HepG2 (cell line): Measurements from ENCODE around the gene CNIH4. TPM values are rescaled to one million over a fixed set of nuclear protein-coding genes. Genes with fewer than 3 reads are reported as not detected.

Source experiments
- CBX2 ChIP-seq, 2 experiments: fragments of 200-600 bp in 1 of 2; sonication (generic); formaldehyde crosslinking in 1 of 2; IDR thresholded peaks; 2 replicates each; pipeline versions ENCODE4 v1.7.0 to v1.8.1; 2018 to 2022; ENCODE audit warnings: low read depth in 2 of 2, low read length in 1 of 2, mild to moderate bottlenecking in 1 of 2, missing genetic modification reagents in 1 of 2
- NCOA5 ChIP-seq: sonication (generic); formaldehyde crosslinking; IDR thresholded peaks from 2 replicates; pipeline ENCODE4 v1.4.0; 2020; ENCODE audit warnings: missing genetic modification reagents
- NFE2 ChIP-seq: sonication (generic); formaldehyde crosslinking; IDR thresholded peaks from 2 replicates; pipeline ENCODE4 v1.4.0; 2020; ENCODE audit warnings: missing genetic modification reagents
- NFRKB ChIP-seq: fragments of 450-650 bp; IDR thresholded peaks from 2 replicates; pipeline ENCODE4 v1.6.1; 2017
- NKX3-1 ChIP-seq: sonication (generic); formaldehyde crosslinking; IDR thresholded peaks from 2 replicates; pipeline ENCODE4 v1.5.0; 2020; ENCODE audit warnings: missing genetic modification reagents
- PPARG ChIP-seq: conservative IDR thresholded peaks from 2 replicates; pipeline ENCODE4 v1.6.1; 2016; ENCODE audit warnings: missing biosample characterization, missing genetic modification reagents
- RORA ChIP-seq: sonication (generic); formaldehyde crosslinking; IDR thresholded peaks from 2 replicates; pipeline ENCODE4 v1.5.0; 2020; ENCODE audit warnings: mild to moderate bottlenecking, missing genetic modification reagents, moderate library complexity
- SP5 ChIP-seq: IDR thresholded peaks from 2 replicates; pipeline ENCODE4 v1.6.1; 2016; ENCODE audit warnings: low read depth, borderline replicate concordance
- YEATS4 ChIP-seq: sonication (generic); formaldehyde crosslinking; IDR thresholded peaks from 2 replicates; pipeline ENCODE4 v1.4.0; 2020; ENCODE audit warnings: missing genetic modification reagents, borderline replicate concordance
- ZBTB21 ChIP-seq: sonication (generic); formaldehyde crosslinking; IDR thresholded peaks from 2 replicates; pipeline ENCODE4 v1.4.0; 2020; ENCODE audit warnings: missing genetic modification reagents
- ZBTB46 ChIP-seq: sonication (generic); formaldehyde crosslinking; IDR thresholded peaks from 2 replicates; pipeline ENCODE4 v1.4.0; 2020; ENCODE audit warnings: mild to moderate bottlenecking, missing genetic modification reagents, borderline replicate concordance
- ZBTB7A ChIP-seq: sonication (generic); formaldehyde crosslinking; IDR thresholded peaks from 2 replicates; pipeline ENCODE4 v1.8.0; 2022; ENCODE audit warnings: mild to moderate bottlenecking, missing genetic modification reagents
- ZNF17 ChIP-seq: sonication (generic); formaldehyde crosslinking; IDR thresholded peaks from 2 replicates; pipeline ENCODE4 v1.5.0; 2020; ENCODE audit warnings: mild to moderate bottlenecking, missing genetic modification reagents
- ZNF207 ChIP-seq: fragments of 450-650 bp; IDR thresholded peaks from 2 replicates; pipeline ENCODE4 v1.6.1; 2016; ENCODE audit warnings: antibody characterized with exemption, borderline replicate concordance
- ZNF253 ChIP-seq: sonication (generic); formaldehyde crosslinking; IDR thresholded peaks from 2 replicates; pipeline ENCODE4 v1.8.0; 2022; ENCODE audit warnings: mild to moderate bottlenecking, missing genetic modification reagents, borderline replicate concordance
- ZNF337 ChIP-seq: sonication (generic); formaldehyde crosslinking; IDR thresholded peaks from 2 replicates; pipeline ENCODE4 v1.5.1; 2020; ENCODE audit warnings: missing genetic modification reagents, low read depth, mild to moderate bottlenecking, borderline replicate concordance
- ZNF44 ChIP-seq: sonication (generic); formaldehyde crosslinking; IDR thresholded peaks from 2 replicates; pipeline ENCODE4 v1.5.1; 2020; ENCODE audit warnings: mild to moderate bottlenecking, missing genetic modification reagents
- ZNF709 ChIP-seq: sonication (generic); formaldehyde crosslinking; IDR thresholded peaks from 2 replicates; pipeline ENCODE4 v1.5.0; 2020; ENCODE audit warnings: mild to moderate bottlenecking, missing genetic modification reagents
- ZSCAN12 ChIP-seq: sonication (generic); formaldehyde crosslinking; IDR thresholded peaks from 2 replicates; pipeline ENCODE4 v1.9.0; 2021; ENCODE audit warnings: mild to moderate bottlenecking, missing genetic modification reagents
- ZSCAN30 ChIP-seq: sonication (generic); formaldehyde crosslinking; IDR thresholded peaks from 2 replicates; pipeline ENCODE4 v1.5.0; 2020; ENCODE audit warnings: mild to moderate bottlenecking, missing genetic modification reagents
- polyA plus RNA-seq, 8 experiments: library from polyadenylated mRNA; depleted of rRNA in 3 of 8; stranded (reverse) in 7 of 8; unstranded in 1 of 8; fragments of >200 nt; fragmentation: Illumina TruSeq in 4 of 8; extraction: Trizol in 4 of 8; gene quantifications; 2 replicates each; pipeline versions ENCODE4 v1.2.1 to v1.2.3, GENCODE V29; 2011 to 2016; ENCODE audit warnings: low read depth in 4 of 8, missing spikeins in 1 of 8, mixed read lengths in 1 of 8; ENCODE audit not compliant: insufficient read depth in 1 of 8
- total RNA-seq, 5 experiments: library from RNA; depleted of rRNA; stranded (reverse); fragments of >200 nt; fragmentation: Illumina TruSeq; extraction: Trizol; gene quantifications; 2 replicates each; pipeline ENCODE4 v1.2.3, GENCODE V29; 2016; ENCODE audit warnings: low read depth in 1 of 5
- TF ChIP-seq, protein P1 (sequence below), 2 experiments: IDR thresholded peaks; 2 replicates each; pipeline ENCODE4 v1.6.1; 2011 to 2012; ENCODE audit warnings: low read length in 2 of 2, borderline replicate concordance in 1 of 2, low read depth in 1 of 2, mild to moderate bottlenecking in 1 of 2, moderate library complexity in 1 of 2
- TF ChIP-seq, protein P2 (sequence below): sonication (generic); formaldehyde crosslinking; conservative IDR thresholded peaks from 2 replicates; pipeline ENCODE4 v1.4.0; 2020; ENCODE audit warnings: missing genetic modification reagents

The CNIH4 gene
- total and polyA plus RNA-seq, 2 of the 13 experiments (the other 11 are each of a cell fraction or from before 2014, with no cell fraction given), result 51.8 to 52.9 TPM

DNA sequence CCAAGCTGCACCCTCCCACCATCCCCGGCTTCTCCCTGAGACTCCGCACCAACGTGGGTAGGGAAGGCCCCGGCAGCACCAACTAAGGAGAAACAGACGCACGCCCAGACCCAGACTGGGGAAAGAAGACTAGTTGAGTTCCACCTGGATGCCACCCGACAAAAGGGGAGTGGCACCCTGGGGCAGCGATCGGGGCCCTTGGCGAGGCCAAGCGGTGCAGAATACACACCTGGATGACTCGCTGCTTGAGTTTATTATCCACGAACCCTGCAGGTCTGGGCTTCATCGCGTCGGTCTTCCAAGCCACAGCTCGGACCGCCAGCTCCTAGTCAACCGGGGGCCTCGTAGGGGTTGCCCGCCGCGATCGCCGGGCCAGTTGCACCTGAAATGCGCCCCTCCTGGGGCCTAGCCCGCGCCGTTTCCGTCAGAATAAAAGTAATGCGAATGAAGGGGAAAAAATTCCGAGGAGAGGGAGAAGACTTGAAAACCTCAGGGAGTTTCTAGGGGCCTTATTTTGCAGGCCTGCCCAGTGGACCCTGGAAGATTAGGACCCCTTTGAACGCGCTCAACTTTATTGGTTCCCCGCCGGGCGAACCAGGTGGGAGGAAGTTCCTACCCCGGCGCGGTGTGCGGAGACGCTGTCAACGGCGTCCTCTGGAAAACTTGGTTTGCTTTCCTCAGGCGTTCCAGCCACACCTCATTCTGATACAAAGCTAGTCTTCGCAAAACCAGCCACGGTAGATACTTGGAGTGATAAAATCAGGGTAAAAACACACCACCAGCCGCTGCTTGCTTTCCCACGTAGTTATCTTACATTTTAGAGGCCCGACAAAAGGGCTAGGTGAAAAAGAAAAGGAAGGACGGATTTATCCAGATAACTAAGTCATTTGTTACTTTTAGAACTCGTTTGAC is 26.6 kb upstream of the CNIH4 start, which contains the start of gene NVL (continued):
- TF ChIP-seq, protein P1, sequence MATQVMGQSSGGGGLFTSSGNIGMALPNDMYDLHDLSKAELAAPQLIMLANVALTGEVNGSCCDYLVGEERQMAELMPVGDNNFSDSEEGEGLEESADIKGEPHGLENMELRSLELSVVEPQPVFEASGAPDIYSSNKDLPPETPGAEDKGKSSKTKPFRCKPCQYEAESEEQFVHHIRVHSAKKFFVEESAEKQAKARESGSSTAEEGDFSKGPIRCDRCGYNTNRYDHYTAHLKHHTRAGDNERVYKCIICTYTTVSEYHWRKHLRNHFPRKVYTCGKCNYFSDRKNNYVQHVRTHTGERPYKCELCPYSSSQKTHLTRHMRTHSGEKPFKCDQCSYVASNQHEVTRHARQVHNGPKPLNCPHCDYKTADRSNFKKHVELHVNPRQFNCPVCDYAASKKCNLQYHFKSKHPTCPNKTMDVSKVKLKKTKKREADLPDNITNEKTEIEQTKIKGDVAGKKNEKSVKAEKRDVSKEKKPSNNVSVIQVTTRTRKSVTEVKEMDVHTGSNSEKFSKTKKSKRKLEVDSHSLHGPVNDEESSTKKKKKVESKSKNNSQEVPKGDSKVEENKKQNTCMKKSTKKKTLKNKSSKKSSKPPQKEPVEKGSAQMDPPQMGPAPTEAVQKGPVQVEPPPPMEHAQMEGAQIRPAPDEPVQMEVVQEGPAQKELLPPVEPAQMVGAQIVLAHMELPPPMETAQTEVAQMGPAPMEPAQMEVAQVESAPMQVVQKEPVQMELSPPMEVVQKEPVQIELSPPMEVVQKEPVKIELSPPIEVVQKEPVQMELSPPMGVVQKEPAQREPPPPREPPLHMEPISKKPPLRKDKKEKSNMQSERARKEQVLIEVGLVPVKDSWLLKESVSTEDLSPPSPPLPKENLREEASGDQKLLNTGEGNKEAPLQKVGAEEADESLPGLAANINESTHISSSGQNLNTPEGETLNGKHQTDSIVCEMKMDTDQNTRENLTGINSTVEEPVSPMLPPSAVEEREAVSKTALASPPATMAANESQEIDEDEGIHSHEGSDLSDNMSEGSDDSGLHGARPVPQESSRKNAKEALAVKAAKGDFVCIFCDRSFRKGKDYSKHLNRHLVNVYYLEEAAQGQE (IDR thresholded peaks at IDR 0.05; ENCODE audit: borderline replicate concordance in 1 of 2, low read depth in 1 of 2, low read length in 2 of 2), result no peak
- TF ChIP-seq SP5 (CRISPR knock-in tag) (no peak), ZSCAN30 (CRISPR knock-in tag) (no peak), PPARG (CRISPR knock-in tag) (no peak; the same call in 1 of the 2 replicates), ZNF207 (no peak), CBX2 (IDR thresholded peaks at IDR 0.05; ENCODE audit: low read depth, low read length) (no peak), CBX2 (CRISPR knock-in tag; IDR thresholded peaks at IDR 0.05; ENCODE audit: low read depth) (no peak), RORA (CRISPR knock-in tag) (no peak), NFRKB (no peak), NFE2 (CRISPR knock-in tag) (no peak), YEATS4 (peak; percentile 66; the same call in 1 of the 2 replicates), ZNF44 (CRISPR knock-in tag) (peak; percentile 23; the same call in 1 of the 2 replicates), ZNF337 (CRISPR knock-in tag) (no peak), ZNF17 (CRISPR knock-in tag) (no peak), ZNF709 (CRISPR knock-in tag) (no peak), ZBTB46 (CRISPR knock-in tag) (no peak), ZNF253 (CRISPR knock-in tag) (0 out of 2 replicates have a peak, but pooled peaks have one; percentile 13), NKX3-1 (CRISPR knock-in tag) (no peak), ZBTB21 (CRISPR knock-in tag) (no peak), ZSCAN12 (CRISPR knock-in tag) (no peak), ZBTB7A (CRISPR knock-in tag) (no peak), NCOA5 (CRISPR knock-in tag) (no peak)
- TF ChIP-seq, protein P2, sequence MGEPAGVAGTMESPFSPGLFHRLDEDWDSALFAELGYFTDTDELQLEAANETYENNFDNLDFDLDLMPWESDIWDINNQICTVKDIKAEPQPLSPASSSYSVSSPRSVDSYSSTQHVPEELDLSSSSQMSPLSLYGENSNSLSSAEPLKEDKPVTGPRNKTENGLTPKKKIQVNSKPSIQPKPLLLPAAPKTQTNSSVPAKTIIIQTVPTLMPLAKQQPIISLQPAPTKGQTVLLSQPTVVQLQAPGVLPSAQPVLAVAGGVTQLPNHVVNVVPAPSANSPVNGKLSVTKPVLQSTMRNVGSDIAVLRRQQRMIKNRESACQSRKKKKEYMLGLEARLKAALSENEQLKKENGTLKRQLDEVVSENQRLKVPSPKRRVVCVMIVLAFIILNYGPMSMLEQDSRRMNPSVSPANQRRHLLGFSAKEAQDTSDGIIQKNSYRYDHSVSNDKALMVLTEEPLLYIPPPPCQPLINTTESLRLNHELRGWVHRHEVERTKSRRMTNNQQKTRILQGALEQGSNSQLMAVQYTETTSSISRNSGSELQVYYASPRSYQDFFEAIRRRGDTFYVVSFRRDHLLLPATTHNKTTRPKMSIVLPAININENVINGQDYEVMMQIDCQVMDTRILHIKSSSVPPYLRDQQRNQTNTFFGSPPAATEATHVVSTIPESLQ (CRISPR knock-in tag), result no peak
